ENCODE measurements around the gene STK10. TPM values are rescaled to one million over a fixed set of nuclear protein-coding genes. Genes with fewer than 3 reads are reported as not detected.

STK10 gene
- polyA plus RNA-seq, 1 donor (not counting 4 experiments of a cell fraction or from before 2014, with no cell fraction given), result 19.8 TPM

GRCh38 chr5:172075656-172076055, 112.4 kb downstream of the STK10 start:
- Histone ChIP-seq H3K4me2 (ENCODE audit: control insufficient read depth, extremely low read depth, insufficient read depth, low read depth, low read length) (no peak overlapping the region), H3K9me3 (ENCODE audit: control insufficient read depth, low read depth, low read length) (no peaks in the 10 kb centered on the region), H3K27me3 (ENCODE audit: control insufficient read depth, extremely low read depth, insufficient read depth, low read length) (no peaks in the 10 kb centered on the region), H3K9ac (ENCODE audit: control insufficient read depth, extremely low read depth, insufficient read depth, low read length) (no peak overlapping the region), H3K4me3 (ENCODE audit: control insufficient read depth in 2 of 3, extremely low read depth in 1 of 3, insufficient read depth in 2 of 3, low read depth in 1 of 3, low read length in 3 of 3) (no peak overlapping the region), H3K9me1 (ENCODE audit: control insufficient read depth, extremely low read depth, insufficient read depth, low read length) (no peaks in the 10 kb centered on the region), H3K4me1 (ENCODE audit: control insufficient read depth, extremely low read depth, insufficient read depth, low read length) (no peaks in the 10 kb centered on the region), H3K79me2 (ENCODE audit: control insufficient read depth, insufficient read depth, low read length) (no peaks in the 10 kb centered on the region), H4K20me1 (ENCODE audit: control insufficient read depth, extremely low read depth, insufficient read depth, low read length) (no peaks in the 10 kb centered on the region), H2AFZ (ENCODE audit: control insufficient read depth, low read length) (no peak overlapping the region), H3K36me3 (ENCODE audit: control insufficient read depth in 2 of 2, extremely low read depth in 1 of 2, insufficient read depth in 2 of 2, low read length in 2 of 2) (peaks cover 19 to 25% of the 10 kb centered on the region in 2 experiments), H3K27ac (ENCODE audit: control insufficient read depth, insufficient read depth, low read length) (no peak overlapping the region)
- FAIRE-seq (no peak), DNase-seq (ENCODE audit: low read depth, low spot score) (no peak)
- no peak for TF ChIP-seq EZH2 (IDR thresholded peaks at IDR 0.05; ENCODE audit: low read length)
- dilution Hi-C loops (cut with MboI; ENCODE audit: extremely low pct_ligation_motif_present, low sequenced_read_pairs), result no loop called here

DNA sequence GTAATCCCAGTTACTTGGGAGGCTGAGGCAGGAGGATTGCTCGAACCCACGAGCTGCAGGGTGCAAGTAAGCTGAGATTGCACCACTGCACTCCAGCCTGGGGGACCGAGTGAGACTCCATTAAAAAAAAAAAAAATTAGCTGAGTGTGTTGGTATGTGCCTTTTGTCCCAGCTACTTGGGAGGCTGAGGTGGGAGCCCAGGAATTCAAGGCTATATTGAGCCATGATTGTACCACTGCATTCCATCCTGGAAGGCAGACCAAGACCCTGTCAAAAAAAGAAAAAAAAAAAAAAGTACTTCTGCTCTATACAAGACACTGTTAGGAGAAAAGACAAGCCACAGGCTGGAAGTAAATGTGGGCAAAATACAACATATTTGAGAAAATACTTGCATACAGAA, 113.1 kb downstream of the STK10 start:
- DNase-seq (ENCODE audit: low read depth, low spot score), result no peak
- Histone ChIP-seq H3K4me2 (ENCODE audit: control insufficient read depth, extremely low read depth, insufficient read depth, low read depth, low read length) (no peak overlapping the region), H4K20me1 (ENCODE audit: control insufficient read depth, extremely low read depth, insufficient read depth, low read length) (no peaks in the 10 kb centered on the region), H2AFZ (ENCODE audit: control insufficient read depth, low read length) (no peak overlapping the region), H3K9me3 (ENCODE audit: control insufficient read depth, low read depth, low read length) (no peaks in the 10 kb centered on the region), H3K4me1 (ENCODE audit: control insufficient read depth, extremely low read depth, insufficient read depth, low read length) (no peaks in the 10 kb centered on the region), H3K4me3 (ENCODE audit: control insufficient read depth in 2 of 3, extremely low read depth in 1 of 3, insufficient read depth in 2 of 3, low read depth in 1 of 3, low read length in 3 of 3) (no peak overlapping the region), H3K27me3 (ENCODE audit: control insufficient read depth, extremely low read depth, insufficient read depth, low read length) (no peaks in the 10 kb centered on the region), H3K36me3 (ENCODE audit: control insufficient read depth in 2 of 2, extremely low read depth in 1 of 2, insufficient read depth in 2 of 2, low read length in 2 of 2) (peaks cover 19 to 22% of the 10 kb centered on the region in 2 experiments), H3K27ac (ENCODE audit: control insufficient read depth, insufficient read depth, low read length) (no peak overlapping the region), H3K9me1 (ENCODE audit: control insufficient read depth, extremely low read depth, insufficient read depth, low read length) (no peaks in the 10 kb centered on the region), H3K79me2 (ENCODE audit: control insufficient read depth, insufficient read depth, low read length) (no peaks in the 10 kb centered on the region), H3K9ac (ENCODE audit: control insufficient read depth, extremely low read depth, insufficient read depth, low read length) (no peak overlapping the region)
- dilution Hi-C loops (cut with MboI; ENCODE audit: extremely low pct_ligation_motif_present, low sequenced_read_pairs), result no loop called here
- TF ChIP-seq EZH2 (IDR thresholded peaks at IDR 0.05; ENCODE audit: low read length), result no peak
- TF ChIP-seq CTCF (optimal IDR thresholded peaks at IDR 0.05 in 1 of 3, IDR thresholded peaks at IDR 0.05 in 1 of 3, conservative IDR thresholded peaks at IDR 0.05 in 1 of 3; ENCODE audit: extremely low read depth in 1 of 3, insufficient read depth in 2 of 3, low read length in 3 of 3), result no peak
- no peak for FAIRE-seq

- no peaks in the 10 kb centered on the region for H3K79me2 ChIP-seq (ENCODE audit: control insufficient read depth, insufficient read depth, low read length)
- H4K20me1 ChIP-seq (ENCODE audit: control insufficient read depth, extremely low read depth, insufficient read depth, low read length), result no peaks in the 10 kb centered on the region
- no peak overlapping the region for H3K27ac ChIP-seq (ENCODE audit: control insufficient read depth, insufficient read depth, low read length)
- H2AFZ ChIP-seq (ENCODE audit: control insufficient read depth, low read length), result no peak overlapping the region
- peaks cover under 1 to 4% of the 10 kb centered on the region in 2 experiments for H3K36me3 ChIP-seq (ENCODE audit: control insufficient read depth in 2 of 2, extremely low read depth in 1 of 2, insufficient read depth in 2 of 2, low read length in 2 of 2)
- DNase-seq (ENCODE audit: low read depth, low spot score), result no peak
- H3K9me1 ChIP-seq (ENCODE audit: control insufficient read depth, extremely low read depth, insufficient read depth, low read length), result no peaks in the 10 kb centered on the region
- no peak overlapping the region for H3K9ac ChIP-seq (ENCODE audit: control insufficient read depth, extremely low read depth, insufficient read depth, low read length)
- no peaks in the 10 kb centered on the region for H3K4me1 ChIP-seq (ENCODE audit: control insufficient read depth, extremely low read depth, insufficient read depth, low read length)
- no peak overlapping the region for H3K4me2 ChIP-seq (ENCODE audit: control insufficient read depth, extremely low read depth, insufficient read depth, low read depth, low read length)
- no peaks in the 10 kb centered on the region for H3K27me3 ChIP-seq (ENCODE audit: control insufficient read depth, extremely low read depth, insufficient read depth, low read length)
- no peak overlapping the region for H3K4me3 ChIP-seq (ENCODE audit: control insufficient read depth in 2 of 3, extremely low read depth in 1 of 3, insufficient read depth in 2 of 3, low read depth in 1 of 3, low read length in 3 of 3)
- no peaks in the 10 kb centered on the region for H3K9me3 ChIP-seq (ENCODE audit: control insufficient read depth, low read depth, low read length)
- no peak for TF ChIP-seq CTCF (optimal IDR thresholded peaks at IDR 0.05 in 1 of 3, IDR thresholded peaks at IDR 0.05 in 1 of 3, conservative IDR thresholded peaks at IDR 0.05 in 1 of 3; ENCODE audit: extremely low read depth in 1 of 3, insufficient read depth in 2 of 3, low read length in 3 of 3)
- no peak for TF ChIP-seq EZH2 (IDR thresholded peaks at IDR 0.05; ENCODE audit: low read length)
- no peak for FAIRE-seq
- dilution Hi-C loops (cut with MboI; ENCODE audit: extremely low pct_ligation_motif_present, low sequenced_read_pairs), result no loop called here
These were observed 116.6 kb downstream of the STK10 start for GRCh38 chr5:172071309-172071875.
